ENCODE measurements around the gene CHPT1. TPM values are rescaled to one million over a fixed set of nuclear protein-coding genes. Genes with fewer than 3 reads are reported as not detected.

The CHPT1 gene
- total and polyA plus RNA-seq, 2 of the 13 experiments (the other 11 are each of a cell fraction or from before 2014, with no cell fraction given) = 117 to 178 TPM

GRCh38 chr12:101697930-101698799 is 725 bp downstream of the CHPT1 start (continued):
- no peak for TF ChIP-seq FOXM1 (CRISPR knock-in tag; IDR thresholded peaks at IDR 0.05)
- TF ChIP-seq ZNF510 (CRISPR knock-in tag; IDR thresholded peaks at IDR 0.05; ENCODE audit: low read depth) = no peak
- peak; percentile 76; the same call in 1 of the 2 replicates for TF ChIP-seq ZNF784 (CRISPR knock-in tag; IDR thresholded peaks at IDR 0.05; ENCODE audit: borderline replicate concordance)
- TF ChIP-seq MLX (CRISPR knock-in tag; IDR thresholded peaks at IDR 0.05) = no peak
- TF ChIP-seq DMAP1 (CRISPR knock-in tag; IDR thresholded peaks at IDR 0.05) = peak; percentile 36; the same call in 1 of the 2 replicates
- TF ChIP-seq ZNF407 (CRISPR knock-in tag; IDR thresholded peaks at IDR 0.05; ENCODE audit: not compliant biosample characterization) = no peak
- TF ChIP-seq PRDM15 (CRISPR knock-in tag; IDR thresholded peaks at IDR 0.05) = no peak
- TF ChIP-seq TRAFD1 (CRISPR knock-in tag; IDR thresholded peaks at IDR 0.05; ENCODE audit: borderline replicate concordance) = no peak
- TF ChIP-seq SKIL (CRISPR knock-in tag; IDR thresholded peaks at IDR 0.05; ENCODE audit: borderline replicate concordance) = no peak
